SK-N-SH treated with all-trans-retinoic acid at 6 μM for 48 hours (cell line): ENCODE data around the gene GJB5.

Experiments used
- ARNTL ChIP-seq: fragments of 450-650 bp; formaldehyde crosslinking; IDR thresholded peaks from 2 replicates; pipeline ENCODE4 v1.5.0; 2020; ENCODE audit warnings: low read depth, mild to moderate bottlenecking, moderate library complexity, borderline replicate concordance
- GLIS3 ChIP-seq: fragments of 250-450 bp; sonication (Bioruptor Pico); IDR thresholded peaks from 2 replicates; pipeline ENCODE4 v1.5.0; 2020; ENCODE audit warnings: mild to moderate bottlenecking, moderate library complexity
- OSR1 ChIP-seq: fragments of 250-450 bp; sonication (Bioruptor Pico); IDR thresholded peaks from 2 replicates; pipeline ENCODE4 v1.8.0; 2022; ENCODE audit warnings: moderate library complexity, mild to moderate bottlenecking, inconsistent platforms
- RARB ChIP-seq: fragments of 250-450 bp; sonication (Bioruptor Pico); IDR thresholded peaks from 2 replicates; pipeline ENCODE4 v1.8.0; 2021; ENCODE audit warnings: mild to moderate bottlenecking, moderate library complexity
- ZFP3 ChIP-seq: fragments of 250-450 bp; sonication (Bioruptor Pico); IDR thresholded peaks from 2 replicates; pipeline ENCODE4 v1.5.0; 2020; ENCODE audit warnings: mild to moderate bottlenecking, moderate library complexity
- ZNF70 ChIP-seq: fragments of 450-650 bp; formaldehyde crosslinking; IDR thresholded peaks from 2 replicates; pipeline ENCODE4 v1.5.0; 2020; ENCODE audit warnings: mild to moderate bottlenecking, moderate library complexity
- ZNF8 ChIP-seq: fragments of 450-650 bp; formaldehyde crosslinking; IDR thresholded peaks from 2 replicates; pipeline ENCODE4 v1.5.0; 2020; ENCODE audit warnings: mild to moderate bottlenecking, moderate library complexity
- TF ChIP-seq, protein P1 (sequence below): fragments of 250-450 bp; sonication (Bioruptor Pico); IDR thresholded peaks from 2 replicates; pipeline ENCODE4 v1.5.0; 2020; ENCODE audit warnings: mild to moderate bottlenecking, moderate library complexity
- TF ChIP-seq, protein P2 (sequence below): fragments of 250-450 bp; sonication (Bioruptor Pico); IDR thresholded peaks from 2 replicates; pipeline ENCODE4 v1.5.1; 2021; ENCODE audit warnings: mild to moderate bottlenecking, moderate library complexity
- TF ChIP-seq, protein P3 (sequence below): fragments of 250-450 bp; sonication (Bioruptor Pico); IDR thresholded peaks from 2 replicates; pipeline ENCODE4 v1.8.0; 2020; ENCODE audit warnings: mild to moderate bottlenecking, moderate library complexity, borderline replicate concordance

DNA sequence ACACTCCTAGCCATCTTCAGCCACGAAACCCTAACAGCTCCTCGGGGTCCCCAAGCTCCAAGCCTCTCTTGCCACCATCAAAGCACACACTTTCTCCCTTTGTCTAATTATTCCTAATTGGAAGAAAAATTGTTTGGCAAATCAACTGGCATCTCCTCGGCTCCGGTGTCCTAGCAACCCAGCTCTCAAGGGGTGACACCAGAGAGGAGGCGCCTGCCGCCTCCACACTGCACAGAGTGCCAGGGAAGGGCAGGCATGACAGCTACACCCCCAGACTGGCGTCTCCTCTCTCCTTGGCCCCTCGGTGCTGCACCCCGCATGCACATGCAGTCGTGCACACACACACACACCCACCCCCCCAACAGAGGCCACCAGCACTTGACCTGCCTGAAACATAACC is 18.2 kb upstream of the GJB5 start:
- TF ChIP-seq, protein P1, sequence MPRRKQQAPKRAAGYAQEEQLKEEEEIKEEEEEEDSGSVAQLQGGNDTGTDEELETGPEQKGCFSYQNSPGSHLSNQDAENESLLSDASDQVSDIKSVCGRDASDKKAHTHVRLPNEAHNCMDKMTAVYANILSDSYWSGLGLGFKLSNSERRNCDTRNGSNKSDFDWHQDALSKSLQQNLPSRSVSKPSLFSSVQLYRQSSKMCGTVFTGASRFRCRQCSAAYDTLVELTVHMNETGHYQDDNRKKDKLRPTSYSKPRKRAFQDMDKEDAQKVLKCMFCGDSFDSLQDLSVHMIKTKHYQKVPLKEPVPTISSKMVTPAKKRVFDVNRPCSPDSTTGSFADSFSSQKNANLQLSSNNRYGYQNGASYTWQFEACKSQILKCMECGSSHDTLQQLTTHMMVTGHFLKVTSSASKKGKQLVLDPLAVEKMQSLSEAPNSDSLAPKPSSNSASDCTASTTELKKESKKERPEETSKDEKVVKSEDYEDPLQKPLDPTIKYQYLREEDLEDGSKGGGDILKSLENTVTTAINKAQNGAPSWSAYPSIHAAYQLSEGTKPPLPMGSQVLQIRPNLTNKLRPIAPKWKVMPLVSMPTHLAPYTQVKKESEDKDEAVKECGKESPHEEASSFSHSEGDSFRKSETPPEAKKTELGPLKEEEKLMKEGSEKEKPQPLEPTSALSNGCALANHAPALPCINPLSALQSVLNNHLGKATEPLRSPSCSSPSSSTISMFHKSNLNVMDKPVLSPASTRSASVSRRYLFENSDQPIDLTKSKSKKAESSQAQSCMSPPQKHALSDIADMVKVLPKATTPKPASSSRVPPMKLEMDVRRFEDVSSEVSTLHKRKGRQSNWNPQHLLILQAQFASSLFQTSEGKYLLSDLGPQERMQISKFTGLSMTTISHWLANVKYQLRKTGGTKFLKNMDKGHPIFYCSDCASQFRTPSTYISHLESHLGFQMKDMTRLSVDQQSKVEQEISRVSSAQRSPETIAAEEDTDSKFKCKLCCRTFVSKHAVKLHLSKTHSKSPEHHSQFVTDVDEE (CRISPR knock-in tag): no peak
- TF ChIP-seq, protein P2, sequence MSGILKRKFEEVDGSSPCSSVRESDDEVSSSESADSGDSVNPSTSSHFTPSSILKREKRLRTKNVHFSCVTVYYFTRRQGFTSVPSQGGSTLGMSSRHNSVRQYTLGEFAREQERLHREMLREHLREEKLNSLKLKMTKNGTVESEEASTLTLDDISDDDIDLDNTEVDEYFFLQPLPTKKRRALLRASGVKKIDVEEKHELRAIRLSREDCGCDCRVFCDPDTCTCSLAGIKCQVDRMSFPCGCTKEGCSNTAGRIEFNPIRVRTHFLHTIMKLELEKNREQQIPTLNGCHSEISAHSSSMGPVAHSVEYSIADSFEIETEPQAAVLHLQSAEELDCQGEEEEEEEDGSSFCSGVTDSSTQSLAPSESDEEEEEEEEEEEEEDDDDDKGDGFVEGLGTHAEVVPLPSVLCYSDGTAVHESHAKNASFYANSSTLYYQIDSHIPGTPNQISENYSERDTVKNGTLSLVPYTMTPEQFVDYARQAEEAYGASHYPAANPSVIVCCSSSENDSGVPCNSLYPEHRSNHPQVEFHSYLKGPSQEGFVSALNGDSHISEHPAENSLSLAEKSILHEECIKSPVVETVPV (CRISPR knock-in tag): no peak
- TF ChIP-seq ZFP3 (CRISPR knock-in tag) (no peak), ZNF8 (CRISPR knock-in tag) (no peak), ARNTL (CRISPR knock-in tag) (no peak), OSR1 (CRISPR knock-in tag) (no peak), RARB (no peak), GLIS3 (no peak), ZNF70 (CRISPR knock-in tag) (no peak)
- TF ChIP-seq, protein P3, sequence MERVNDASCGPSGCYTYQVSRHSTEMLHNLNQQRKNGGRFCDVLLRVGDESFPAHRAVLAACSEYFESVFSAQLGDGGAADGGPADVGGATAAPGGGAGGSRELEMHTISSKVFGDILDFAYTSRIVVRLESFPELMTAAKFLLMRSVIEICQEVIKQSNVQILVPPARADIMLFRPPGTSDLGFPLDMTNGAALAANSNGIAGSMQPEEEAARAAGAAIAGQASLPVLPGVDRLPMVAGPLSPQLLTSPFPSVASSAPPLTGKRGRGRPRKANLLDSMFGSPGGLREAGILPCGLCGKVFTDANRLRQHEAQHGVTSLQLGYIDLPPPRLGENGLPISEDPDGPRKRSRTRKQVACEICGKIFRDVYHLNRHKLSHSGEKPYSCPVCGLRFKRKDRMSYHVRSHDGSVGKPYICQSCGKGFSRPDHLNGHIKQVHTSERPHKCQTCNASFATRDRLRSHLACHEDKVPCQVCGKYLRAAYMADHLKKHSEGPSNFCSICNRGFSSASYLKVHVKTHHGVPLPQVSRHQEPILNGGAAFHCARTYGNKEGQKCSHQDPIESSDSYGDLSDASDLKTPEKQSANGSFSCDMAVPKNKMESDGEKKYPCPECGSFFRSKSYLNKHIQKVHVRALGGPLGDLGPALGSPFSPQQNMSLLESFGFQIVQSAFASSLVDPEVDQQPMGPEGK (CRISPR knock-in tag): no peak
